GM12891 (cell line): ENCODE results near the gene PPP5C.

Experiments
- PAX5 ChIP-seq: IDR thresholded peaks from 2 replicates; pipeline ENCODE4 v1.6.1; 2011; ENCODE audit warnings: low read length, moderate library complexity, mild to moderate bottlenecking; ENCODE audit not compliant: insufficient read depth, severe bottlenecking
- POLR2A ChIP-seq: IDR thresholded peaks from 2 replicates; pipeline ENCODE4 v1.6.1; 2011; ENCODE audit warnings: low read depth, low read length, control low read depth
- POLR2AphosphoS5 ChIP-seq: IDR thresholded peaks from 2 replicates; pipeline ENCODE4 v1.6.1; 2011; ENCODE audit warnings: low read depth, low read length, control low read depth
- SPI1 ChIP-seq: IDR thresholded peaks from 2 replicates; pipeline ENCODE4 v1.6.1; 2011; ENCODE audit warnings: low read depth, low read length, control low read depth
- TAF1 ChIP-seq: IDR thresholded peaks from 2 replicates; pipeline ENCODE4 v1.6.1; 2011; ENCODE audit warnings: low read depth, low read length, control low read depth

GRCh38 chr19:46427518-46428045, 80.7 kb downstream of the PPP5C start:
- TF ChIP-seq TAF1 (no peak), POLR2AphosphoS5 (no peak), SPI1 (no peak), POLR2A (no peak), PAX5 (no peak)
